ENCODE measurements around the gene FAM78A.

FAM78A gene

DNA sequence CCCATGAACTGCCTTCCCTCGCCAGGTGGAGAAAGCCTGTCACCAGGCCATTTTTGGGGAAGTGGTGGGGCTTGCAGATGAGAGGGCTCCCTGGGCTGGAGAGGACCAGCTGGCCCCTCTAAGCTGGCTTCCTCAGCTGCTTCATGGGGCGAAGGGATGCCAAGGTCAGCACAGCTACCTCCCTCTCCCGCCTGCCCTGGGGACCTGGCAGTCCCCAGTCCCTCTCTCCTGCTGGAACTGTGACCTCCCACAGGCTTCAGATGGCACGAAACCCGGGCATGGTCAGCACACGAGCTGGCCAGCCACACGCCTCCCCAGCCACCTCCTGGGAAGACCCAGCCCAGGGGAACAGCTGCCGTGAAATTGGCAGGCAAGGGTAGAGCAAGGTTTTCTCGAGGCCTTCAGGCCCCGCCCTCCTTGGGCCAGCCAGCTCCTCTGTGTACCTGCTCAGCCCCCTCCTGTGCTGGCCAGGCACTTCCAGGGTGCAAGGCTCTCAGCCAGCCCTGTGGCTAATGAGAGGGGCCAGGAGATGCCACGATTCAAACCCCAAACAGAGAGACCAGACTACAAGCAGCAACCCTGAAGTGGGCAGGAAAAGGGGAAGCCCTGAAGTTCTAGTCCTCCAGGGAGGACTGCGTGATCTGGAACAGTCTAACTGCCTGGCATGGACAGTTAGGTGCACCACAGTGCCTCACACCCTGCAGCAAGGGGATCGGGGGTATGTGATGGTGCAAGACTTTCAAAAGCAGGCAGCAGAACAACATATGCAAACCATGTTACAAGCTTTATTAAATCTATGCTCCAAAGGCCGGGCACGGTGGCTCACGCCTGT lies 26.1 kb upstream of the FAM78A start:
- no peak for DNase-seq

DNA sequence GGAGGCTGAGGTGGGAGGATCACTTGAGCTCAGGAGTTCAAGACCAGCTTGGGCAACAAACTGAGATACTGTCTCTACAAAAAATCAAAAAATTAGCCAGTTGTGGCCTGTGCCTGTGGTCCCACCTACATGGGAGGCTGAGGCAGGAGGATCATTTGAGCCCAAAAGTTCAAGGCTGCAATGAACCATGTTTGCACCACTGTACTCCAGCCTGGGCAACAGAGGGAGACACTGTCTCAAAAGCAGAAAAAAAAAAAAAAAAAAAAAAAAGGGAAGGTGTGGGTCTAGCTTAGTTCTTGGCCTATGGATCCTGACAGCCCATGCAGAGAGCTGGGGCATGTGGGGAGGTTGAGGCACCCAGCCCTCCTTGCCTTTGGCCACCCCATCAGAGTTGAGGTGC lies 24.1 kb upstream of the FAM78A start:
- DNase-seq = no peak

DNA sequence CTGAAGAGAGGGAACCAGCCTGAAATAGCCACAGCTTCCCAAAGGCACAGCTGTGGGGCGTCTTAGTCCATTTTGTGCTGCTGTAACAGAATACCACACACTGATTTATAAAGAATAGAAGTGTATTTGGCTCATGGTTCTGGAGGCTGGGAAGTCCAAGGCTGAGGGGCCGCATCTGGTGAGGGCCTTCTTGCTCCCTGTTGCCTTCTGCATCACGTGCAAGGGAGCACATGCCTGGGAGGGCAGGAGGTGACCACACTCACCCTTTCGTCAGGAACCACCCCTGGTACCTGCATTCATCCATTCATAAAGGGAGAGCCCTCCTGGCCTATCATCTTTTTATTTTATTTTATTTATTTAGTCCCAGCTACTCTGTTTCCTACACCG lies 23.6 kb upstream of the FAM78A start:
- DNase-seq = no peak

DNA sequence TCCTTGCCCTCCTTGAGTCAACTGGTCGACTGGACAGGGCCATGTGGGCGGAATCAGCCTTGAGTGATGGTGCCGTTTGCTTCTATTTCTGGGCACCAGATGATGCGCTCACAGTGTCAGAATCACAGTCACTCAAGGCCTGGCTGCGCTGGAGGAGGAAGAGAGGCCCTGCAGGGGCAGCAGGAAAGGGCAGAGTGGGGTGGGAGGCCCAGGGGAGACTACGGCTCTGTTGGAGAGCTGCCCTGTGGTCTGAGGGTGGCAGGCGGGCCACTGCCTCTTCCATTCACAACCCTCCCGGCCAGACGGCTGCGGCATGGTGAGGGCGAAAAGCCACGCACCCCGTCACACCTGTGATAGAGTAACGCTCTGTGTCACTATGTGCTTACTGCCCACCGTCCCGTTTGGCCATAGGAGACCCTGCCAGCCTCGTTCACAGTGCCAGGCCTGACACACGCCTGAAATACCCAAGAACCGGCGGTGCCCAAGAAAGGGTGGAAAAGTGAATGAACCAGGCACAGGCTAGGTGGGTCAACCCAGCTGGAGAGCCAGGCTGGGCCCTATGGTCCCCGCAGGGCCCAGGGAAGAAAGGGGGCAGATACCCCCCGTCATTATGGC lies 23.1 kb upstream of the FAM78A start:
- DNase-seq = no peak

DNA sequence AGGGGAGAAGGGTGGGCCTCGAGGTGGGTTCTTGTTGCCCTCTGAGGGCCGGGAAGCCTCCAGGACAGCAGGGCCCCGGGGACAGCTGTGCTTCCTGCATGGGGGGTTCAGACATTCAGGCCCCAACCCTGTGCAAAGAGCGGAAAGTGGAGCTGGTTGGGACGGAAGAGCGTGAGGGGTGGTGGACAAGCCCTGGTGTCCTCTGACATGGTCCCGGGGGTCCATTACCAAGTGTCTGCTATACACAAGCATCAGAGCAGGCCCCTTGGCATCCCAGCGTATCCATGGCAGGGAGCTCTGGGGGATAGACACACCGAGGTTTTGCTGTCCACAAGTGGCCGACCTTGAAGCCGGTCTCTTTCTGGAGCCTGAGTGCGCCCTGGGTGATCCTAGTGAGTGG lies 22.5 kb upstream of the FAM78A start:
- no peak for DNase-seq

DNA sequence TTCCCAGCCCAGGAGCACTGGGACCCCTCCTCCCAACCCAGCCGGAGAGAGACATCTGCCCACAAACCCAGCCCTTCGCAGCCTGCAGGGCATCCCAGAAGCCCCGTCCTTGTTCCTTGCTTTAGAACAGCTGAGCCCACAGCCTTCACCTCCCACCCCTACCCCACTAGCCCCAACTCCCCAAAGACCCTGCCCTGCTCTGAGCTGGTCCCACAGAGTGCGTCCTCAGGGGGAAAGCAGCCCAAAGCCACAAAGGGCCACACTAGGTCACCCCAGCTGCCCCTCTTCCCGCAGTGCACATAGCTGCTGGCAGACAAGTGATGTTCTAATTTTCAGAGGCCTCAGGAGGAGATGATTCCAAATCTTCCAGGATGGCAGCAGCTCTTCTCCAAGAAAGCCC lies 22.0 kb upstream of the FAM78A start:
- DNase-seq = no peak

DNA sequence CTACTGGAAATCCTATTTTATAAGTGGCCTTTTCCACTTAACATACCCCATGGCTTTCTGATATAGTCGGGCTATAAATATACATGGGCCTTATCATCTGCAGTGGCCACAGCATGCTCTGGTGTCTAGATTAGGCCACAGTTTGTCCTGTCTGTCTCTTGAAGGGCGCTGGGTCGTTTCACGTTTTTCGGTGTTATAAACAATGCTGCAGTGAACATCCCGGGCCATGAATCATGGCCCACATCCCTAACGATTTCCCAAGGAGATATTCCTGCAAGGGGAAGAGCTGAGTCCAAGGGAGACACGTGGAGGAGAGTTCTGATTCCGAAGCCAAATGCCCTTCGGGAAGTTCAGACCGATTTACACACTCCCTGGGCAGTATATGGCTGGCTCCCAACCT lies 21.6 kb upstream of the FAM78A start:
- no peak for DNase-seq

DNA sequence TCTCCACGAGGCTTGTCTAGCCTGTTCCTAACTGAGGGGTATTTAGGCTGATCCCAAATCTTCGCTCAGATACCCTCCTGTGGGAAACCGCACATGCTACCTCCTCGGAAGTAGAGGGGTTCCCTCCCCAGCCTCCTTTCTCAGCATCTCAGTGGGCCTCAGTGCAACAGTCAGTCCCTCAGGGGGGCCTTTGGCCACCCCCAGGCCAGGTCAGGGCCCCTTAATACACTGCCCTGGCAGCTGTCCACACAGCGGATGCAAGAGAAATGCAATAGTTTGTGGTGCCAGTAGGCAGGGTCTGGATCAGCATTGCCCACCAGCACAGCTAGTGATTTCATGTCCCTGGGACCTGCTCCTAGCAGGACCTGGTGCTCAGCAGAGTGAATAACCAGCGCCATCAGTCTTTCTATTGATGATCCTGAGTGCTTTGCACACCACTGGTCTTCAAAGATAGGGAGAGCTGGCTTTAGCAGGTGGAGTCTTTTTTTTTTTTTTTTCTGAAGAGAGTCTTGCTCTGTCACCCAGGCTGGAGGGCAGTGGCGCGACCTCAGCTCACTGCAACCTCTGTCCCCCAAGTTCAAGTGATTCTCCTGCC lies 20.7 kb upstream of the FAM78A start:
- DNase-seq = no peak

DNA sequence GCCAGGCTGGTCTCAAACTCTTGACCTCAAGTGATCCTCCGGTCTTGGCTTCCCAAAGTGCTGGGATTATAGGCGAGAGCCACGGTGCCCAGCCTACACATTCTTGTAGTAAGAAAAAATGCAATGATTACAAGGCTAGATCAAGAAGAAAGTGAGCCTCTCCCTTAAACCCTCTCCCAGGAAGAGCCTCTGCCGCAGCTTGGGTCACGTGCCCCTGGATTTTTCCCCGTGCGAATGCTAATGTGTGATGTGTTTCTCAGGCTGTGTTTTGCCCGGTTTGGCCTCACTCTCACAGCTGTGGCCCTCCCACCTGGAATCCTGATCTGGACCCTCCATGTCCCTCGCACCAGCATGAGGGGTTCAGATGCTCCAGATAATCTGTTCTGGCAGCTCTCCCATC lies 20.1 kb upstream of the FAM78A start:
- DNase-seq = no peak

DNA sequence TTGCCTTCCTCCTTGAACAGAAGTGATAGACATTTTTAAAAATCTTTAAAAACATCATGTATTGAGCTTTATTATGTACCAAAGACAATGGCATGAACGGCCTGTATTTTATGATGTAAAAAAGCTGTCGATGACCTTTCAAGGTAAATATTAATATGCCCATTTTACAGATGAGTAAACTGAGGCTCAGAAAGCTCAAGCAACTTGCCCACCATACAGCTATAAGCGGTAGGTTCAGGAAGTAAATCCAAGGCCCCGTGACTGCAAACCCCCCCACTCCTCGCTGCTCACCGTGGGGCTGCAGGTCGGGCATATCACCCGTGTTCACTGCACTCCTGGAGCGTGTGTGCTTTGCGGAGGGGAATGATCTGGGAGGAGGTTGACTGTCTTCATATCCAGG lies 16.6 kb upstream of the FAM78A start:
- no peak for DNase-seq

DNA sequence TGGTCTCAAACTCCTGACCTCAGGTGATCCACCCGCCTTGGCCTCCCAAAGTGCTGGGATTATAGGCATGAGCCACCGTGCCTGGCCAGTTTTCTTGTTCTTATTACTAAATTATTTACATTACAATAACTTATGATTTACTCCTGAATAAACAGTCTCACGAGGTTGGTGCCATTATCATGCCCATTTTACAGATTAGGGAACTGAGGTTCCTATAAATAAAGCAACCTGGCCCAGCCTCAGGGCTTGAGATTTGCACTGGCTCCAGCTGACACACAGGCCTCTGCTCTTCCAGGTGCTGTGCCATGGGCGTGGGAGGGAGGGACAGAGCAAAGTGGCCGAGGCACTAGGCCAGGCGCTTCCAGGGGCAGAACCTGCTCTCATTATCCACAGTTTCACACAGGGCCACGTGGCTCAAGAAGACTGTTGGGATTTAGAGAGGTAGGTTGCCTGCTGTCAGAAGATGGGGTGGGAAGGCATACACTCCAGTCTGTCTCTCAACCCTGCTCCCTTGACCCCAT lies 15.5 kb upstream of the FAM78A start:
- DNase-seq = no peak

DNA sequence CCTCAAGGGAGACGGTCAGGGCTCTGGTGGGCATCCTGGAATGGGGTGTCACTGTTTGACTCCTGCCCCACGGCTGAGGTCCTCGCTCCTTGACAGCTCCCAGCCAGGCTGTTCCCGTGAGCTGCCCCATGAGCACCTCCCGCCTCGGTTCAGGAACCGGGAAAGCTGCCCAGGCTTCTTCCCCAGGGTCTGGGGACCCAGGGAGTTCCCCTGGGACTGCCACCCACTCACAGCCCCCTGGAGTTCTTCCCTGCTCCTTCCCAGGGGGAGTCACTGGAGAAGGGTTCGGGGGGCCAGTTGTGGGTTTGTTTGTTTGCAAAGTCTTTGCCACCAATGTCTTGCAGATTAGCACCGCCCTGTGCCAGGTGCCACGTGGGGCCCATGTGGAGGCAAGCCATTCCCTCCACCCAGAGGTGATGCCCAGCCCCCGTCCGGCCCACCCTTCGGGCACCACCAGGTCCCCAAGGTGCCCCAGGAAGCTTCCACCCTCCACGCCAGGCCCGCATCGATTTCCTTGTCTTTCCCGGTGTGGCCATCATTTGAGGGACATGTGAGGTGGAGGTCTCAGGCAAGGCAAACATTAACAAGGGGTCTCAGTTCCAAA lies 14.6 kb upstream of the FAM78A start:
- DNase-seq = no peak

DNA sequence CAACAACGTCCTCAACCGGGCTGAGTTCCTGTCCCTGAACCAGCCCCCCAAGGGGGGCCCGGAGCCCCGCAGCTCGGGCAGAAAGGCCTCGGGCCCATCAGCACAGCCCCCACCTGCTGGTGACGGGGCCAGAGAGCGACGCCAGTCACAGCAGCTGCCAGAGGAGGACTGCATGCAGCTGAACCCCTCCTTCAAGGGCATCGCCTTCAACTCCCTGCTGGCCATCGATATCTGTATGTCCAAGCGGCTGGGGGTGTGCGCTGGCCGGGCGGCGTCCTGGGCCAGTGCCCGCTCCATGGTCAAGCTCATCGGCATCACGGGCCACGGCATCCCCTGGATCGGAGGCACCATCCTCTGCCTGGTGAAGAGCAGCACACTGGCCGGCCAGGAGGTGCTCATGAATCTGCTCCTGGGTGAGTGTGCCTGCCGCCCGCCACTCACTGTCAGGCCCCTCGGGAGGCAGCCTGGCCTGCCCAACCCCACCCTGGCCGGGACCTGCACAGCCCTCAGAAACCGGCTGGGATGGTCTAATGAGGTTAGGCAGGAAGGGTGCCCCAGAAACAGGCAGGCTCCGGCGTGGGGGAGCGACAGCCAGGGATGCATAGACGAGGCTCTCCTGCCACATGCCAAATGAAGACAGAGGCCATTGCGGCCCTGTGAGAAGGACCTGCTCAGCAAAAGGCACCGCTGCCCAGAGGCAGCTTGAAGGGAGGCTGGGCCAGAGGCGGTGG lies 13.9 kb upstream of the FAM78A start:
- no peak for DNase-seq

DNA sequence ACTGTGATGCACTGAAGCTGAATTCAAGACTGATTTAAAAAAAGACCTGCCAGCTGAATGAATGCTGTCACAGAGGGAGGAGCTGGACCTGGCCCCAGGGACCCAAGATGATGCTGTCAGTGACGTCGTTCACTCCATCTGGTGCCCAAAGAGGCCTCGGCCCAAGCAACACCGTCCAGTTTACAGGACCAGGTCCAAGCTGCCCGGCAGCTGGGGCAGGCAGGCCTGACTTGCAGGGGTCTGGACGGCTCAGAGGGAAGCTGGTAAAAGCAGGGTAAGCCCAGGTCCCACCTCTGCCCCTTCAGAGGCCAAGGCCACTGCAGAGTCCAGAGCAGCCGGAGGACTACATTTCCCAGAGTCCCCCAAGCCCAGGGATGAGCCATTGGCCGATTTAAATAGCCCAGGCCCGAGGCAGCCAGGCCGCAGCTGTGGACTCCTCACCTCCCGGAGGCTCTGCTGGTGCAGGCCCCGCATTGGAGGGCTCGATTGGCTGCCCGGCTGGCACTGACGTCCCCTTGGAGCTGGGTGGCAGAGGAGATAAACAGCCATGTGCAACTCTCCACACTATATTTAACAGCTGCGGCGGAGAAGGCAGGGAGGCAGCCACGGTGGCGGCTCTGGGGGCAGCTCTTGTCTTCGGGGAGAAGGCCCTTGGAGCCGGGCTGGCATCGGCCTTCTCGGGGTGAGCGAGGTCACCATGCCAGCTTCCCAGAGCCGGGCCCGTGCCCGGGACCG lies 13.2 kb upstream of the FAM78A start, which contains the start of gene PLPP7:
Gene PLPP7, plus strand, starts transcription at position 423 of the 735 bp plus-strand sequence. Its CDS starts 275 bp downstream, at position 698.
- DNase-seq = no peak

DNA sequence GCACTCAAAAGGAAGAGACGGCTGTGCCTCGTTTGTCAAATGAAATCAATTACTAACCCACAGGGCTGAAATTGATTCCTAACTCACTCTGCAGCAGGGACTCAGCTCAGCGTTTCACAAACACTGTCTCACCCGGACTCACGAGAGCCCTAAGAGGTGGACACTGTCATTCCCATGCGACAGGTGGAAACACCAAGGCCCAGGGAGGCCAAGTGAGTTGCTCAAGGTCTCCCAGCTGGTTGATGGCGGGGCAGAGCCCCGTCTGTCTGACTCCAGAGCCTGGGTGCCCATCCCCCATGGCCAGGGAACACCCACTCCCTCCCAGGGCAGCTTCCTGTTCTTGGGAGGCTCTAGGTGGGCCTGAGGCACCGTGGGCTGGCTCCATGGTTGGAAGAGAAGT lies 11.9 kb upstream of the FAM78A start:
- no peak for DNase-seq

DNA sequence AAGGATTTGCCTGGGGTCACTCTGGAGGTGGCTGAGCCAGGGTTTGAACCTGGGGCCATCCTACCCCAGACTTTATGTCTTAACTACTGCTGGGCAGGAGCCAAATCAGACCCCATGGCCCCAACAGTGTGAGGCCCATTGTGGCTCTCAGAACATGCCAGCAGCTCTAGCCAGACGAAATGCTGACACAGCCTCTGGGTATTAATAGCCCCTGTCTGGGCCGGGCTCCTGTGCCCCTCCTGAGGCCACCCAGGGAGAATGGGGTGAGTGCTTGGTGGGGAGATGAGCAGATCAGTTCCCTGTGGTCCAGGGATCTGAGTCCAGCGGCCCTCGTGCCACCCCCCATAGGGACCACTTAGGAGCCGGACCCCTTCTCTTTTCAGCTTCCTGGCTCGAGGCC lies 11.0 kb upstream of the FAM78A start:
- no peak for DNase-seq

DNA sequence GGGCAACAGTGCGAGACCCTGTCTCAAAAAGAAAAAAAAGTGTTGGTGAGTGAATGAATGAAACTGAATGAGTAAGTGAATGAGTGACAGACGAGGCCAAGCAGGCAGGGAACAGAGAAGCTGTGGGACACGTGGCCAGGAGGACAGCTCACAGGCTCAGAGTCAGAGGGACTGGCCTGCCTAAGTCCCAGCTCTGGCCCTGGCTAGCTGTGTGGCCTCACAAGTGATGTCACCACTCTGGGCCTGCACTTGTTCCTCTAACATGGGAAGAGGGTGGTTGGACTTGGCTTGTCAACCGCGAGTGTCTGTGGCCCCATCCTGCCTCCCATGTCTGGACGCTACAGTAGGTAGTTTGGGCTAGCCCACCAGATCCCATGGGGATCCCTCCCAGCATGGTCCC lies 8.5 kb upstream of the FAM78A start:
- no peak for DNase-seq

DNA sequence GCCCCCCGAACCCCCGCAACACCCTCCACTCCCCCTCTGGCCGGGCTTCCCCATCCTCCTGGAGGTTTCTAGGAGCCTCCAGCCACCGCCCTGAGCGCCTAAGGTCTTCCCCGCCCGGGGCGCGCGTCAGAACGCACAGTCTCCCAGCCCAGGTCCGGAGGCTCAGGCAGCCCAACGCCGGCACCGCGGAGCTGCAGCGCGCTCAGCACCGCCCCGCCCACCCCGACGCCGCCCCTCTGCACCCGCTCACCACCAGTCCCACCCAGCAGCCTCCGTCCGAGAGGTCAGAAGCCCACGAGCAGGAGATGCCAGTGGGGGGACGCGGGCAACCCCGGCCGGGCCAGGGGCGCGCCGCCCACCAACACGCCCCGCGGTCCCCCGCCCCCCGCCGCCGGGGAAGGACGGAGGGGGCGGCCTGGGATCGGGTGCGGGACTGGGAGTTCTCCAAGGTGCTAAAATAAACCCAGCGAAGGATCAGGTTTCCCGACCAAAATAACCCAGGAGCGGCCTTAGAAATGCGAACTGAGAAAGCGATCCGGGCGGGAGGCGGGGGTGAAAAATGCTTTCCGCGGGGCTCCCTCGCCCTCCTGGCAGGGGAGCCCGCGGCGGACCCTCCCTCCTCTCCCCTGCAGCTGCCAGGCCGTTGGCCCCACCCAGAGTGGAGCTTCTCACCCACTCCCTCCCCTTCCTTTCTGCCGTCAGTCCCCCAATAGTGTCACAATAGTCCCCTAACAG lies 6.5 kb upstream of the FAM78A start:
- no peak for DNase-seq

DNA sequence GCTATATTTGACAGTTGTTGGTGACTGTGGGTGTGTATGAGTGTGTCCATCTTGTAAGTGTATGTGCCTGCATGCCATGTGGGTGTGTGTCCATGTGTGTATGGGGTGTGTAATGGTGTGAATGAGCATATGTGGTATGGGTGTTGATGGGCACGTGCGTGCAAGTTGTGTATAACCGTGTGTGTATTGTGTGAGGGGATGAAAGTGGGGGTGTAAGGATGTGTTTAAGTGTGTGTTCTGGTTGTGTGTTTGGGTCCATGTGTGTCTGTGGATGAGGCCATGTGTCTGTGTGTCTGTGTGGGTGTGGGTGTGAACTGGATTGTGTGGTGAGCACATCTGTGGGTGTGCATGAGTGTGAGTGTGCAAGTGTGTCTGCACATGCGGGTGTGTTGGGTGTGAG lies 5.9 kb upstream of the FAM78A start:
- DNase-seq = no peak

DNA sequence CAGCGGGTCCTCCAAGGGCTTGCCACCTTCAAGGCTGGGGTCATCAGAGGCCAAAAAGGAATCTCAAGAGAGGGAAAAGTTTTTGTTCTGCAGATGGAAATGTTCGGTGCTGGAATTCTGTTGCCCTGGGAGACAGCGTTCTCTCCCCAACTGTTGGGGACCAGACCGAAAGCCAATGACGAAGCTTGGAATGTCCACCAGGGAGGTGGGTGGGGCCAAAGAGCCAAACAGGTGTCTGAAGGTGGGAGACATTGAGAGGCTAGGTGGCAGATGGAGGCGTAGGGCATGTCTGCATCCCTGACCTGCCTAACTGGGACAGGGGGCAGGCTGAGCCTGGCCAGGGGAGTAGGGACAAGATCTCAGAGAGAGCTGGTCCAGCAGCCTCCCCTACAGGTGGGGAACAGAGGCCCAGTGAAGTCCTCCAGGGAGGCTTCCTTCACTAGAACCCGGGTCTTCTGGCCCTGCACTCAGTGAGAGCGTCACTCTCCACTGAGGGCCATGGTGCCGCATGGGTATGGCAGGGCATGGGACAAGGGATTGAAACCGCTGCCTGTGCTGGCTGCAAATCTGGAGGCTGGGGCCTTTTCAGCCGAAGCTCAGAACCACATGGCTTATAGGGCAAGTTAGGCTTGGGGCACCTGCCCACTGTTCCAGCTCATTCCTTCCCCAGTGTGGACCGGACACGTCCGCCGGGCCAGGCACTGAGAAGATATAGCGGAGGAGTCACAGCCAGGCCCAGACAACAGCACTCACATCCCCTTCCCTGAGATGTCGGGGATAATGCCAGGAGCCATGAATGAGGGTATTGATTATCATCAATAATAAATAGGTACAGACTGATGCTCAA lies 5.0 kb upstream of the FAM78A start:
- no peak for DNase-seq

DNA sequence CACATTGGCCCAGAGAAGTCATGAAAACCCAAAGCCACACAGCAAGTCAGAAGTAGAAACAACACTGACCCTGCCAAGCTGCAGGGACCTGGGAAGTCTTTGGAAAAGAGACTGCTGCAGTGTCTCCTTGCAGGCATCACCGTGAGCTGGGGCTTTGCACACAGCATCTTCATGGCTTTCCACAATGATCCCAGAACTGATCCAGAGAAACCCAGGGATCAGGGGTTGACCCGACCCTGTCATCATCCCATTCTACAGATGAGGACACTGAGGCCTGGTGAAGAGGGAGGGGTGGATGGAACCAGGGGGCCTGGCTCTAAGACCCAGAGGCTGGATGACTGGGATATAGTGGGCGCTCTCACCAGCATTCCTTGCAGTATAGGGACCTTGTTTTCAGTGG lies 4.3 kb upstream of the FAM78A start:
- no peak for DNase-seq
